Measurements from ENCODE around the gene PNPLA6. TPM values are rescaled to one million over a fixed set of nuclear protein-coding genes. Genes with fewer than 3 reads are reported as not detected.
A peak's percentile ranks its signal among the peaks of the same experiment; 100 is the strongest.

Gene PNPLA6
- total RNA-seq, 4 donors from 2014 or later: 181 to 296 (median 234) TPM

DNA sequence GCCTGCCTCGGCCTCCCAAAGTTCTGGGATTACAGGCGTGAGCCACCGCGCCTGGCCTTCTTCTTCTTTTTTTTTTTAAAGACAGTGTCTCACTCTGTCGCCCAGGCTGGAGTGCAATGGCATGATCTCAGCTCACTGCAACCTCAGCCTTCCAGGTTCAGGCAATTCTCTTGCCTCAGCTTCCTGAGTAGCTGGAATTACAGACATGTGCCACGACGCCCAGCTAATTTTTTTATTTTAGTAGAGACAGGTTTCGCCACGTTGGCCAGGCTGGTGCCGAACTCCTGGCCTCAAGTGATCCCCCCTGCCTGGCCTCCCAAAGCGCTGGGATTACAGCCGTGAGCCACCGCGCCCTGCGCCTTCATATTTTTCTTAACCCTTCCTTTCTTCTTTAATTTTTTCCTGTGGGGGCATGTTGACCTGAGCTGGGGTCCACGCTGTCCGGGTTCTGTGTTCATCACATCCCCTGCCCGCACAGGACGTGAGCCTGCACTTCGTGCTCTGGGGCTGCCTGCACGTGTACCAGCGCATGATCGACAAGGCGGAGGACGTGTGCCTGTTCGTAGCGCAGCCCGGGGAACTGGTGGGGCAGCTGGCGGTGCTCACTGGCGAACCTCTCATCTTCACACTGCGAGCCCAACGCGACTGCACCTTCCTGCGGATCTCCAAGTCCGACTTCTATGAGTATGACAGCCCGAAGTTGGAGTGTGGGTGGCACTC is 14.1 kb downstream of the PNPLA6 start:
- Histone ChIP-seq H3K4me3 (no peak overlapping the region), H3K9me3 (no peaks in the 10 kb centered on the region), H3K27ac (no peak overlapping the region), H3K4me1 (peaks cover 0 to 12% (median 0%) of the 10 kb centered on the region in 4 donors), H3K36me3 (peaks cover 0 to 39% (median 0%) of the 10 kb centered on the region in 3 donors), H3K27me3 (no peaks in the 10 kb centered on the region)
- no peak for DNase-seq
- TF ChIP-seq POLR2A (IDR thresholded peaks at IDR 0.05) (no peak), CTCF (IDR thresholded peaks at IDR 0.05) (no peak)

GRCh38 chr19:7550169-7550770 is 14.8 kb downstream of the PNPLA6 start:
- H3K9me3 ChIP-seq: no peaks in the 10 kb centered on the region
- H3K27ac ChIP-seq: no peak overlapping the region
- peaks cover 0 to 9% (median 0%) of the 10 kb centered on the region in 4 donors for H3K4me1 ChIP-seq
- TF ChIP-seq POLR2A (IDR thresholded peaks at IDR 0.05) (no peak), CTCF (IDR thresholded peaks at IDR 0.05) (no peak)
- H3K4me3 ChIP-seq: no peak overlapping the region
- DNase-seq: no peak
- no peaks in the 10 kb centered on the region for H3K27me3 ChIP-seq
- peaks cover 0 to 42% (median 0%) of the 10 kb centered on the region in 3 donors for H3K36me3 ChIP-seq

GRCh38 chr19:7550987-7551761 is 15.7 kb downstream of the PNPLA6 start:
- H3K4me1 ChIP-seq: peaks cover 0 to 7% (median 0%) of the 10 kb centered on the region in 4 donors
- no peaks in the 10 kb centered on the region for H3K9me3 ChIP-seq
- TF ChIP-seq POLR2A (IDR thresholded peaks at IDR 0.05) (no peak), CTCF (IDR thresholded peaks at IDR 0.05) (no peak)
- H3K36me3 ChIP-seq: peaks cover 0 to 51% (median 0%) of the 10 kb centered on the region in 3 donors
- peak in 2 of 3 donors; percentile 77 to 81 for DNase-seq
- H3K4me3 ChIP-seq: peak overlapping the region in 2 of 4 donors; percentile 35 to 37
- H3K27ac ChIP-seq: peak overlapping the region in 2 of 4 donors; percentile 12 to 17
- no peaks in the 10 kb centered on the region for H3K27me3 ChIP-seq

GRCh38 chr19:7552781-7553180 is 17.3 kb downstream of the PNPLA6 start:
- DNase-seq: no peak
- Histone ChIP-seq H3K27ac (no peak overlapping the region), H3K4me1 (peaks cover 0 to 7% (median 0%) of the 10 kb centered on the region in 4 donors), H3K4me3 (no peak overlapping the region), H3K27me3 (no peaks in the 10 kb centered on the region), H3K36me3 (peaks cover 0 to 67% (median under 1%) of the 10 kb centered on the region in 3 donors), H3K9me3 (no peaks in the 10 kb centered on the region)
- TF ChIP-seq POLR2A (IDR thresholded peaks at IDR 0.05): no peak
- no peak for TF ChIP-seq CTCF (IDR thresholded peaks at IDR 0.05)

GRCh38 chr19:7554565-7554964 is 19.0 kb downstream of the PNPLA6 start:
- Histone ChIP-seq H3K9me3 (no peaks in the 10 kb centered on the region), H3K27me3 (no peaks in the 10 kb centered on the region), H3K4me1 (peaks cover 0 to 7% (median 0%) of the 10 kb centered on the region in 4 donors), H3K27ac (no peak overlapping the region), H3K4me3 (no peak overlapping the region), H3K36me3 (peaks cover 0 to 82% (median 4%) of the 10 kb centered on the region in 3 donors)
- no peak for DNase-seq
- TF ChIP-seq CTCF (IDR thresholded peaks at IDR 0.05) (no peak), POLR2A (IDR thresholded peaks at IDR 0.05) (no peak)
